ENCODE results near the gene CARD19. TPM values are rescaled to one million over a fixed set of nuclear protein-coding genes. Genes with fewer than 3 reads are reported as not detected.
A peak's percentile ranks its signal among the peaks of the same experiment; 100 is the strongest.

Gene CARD19
- total RNA-seq (2022) = 26.1 and 26.4 TPM in 2 replicates
- percentile 64 among the genes with signal in this experiment for Bru-seq, nascent RNA
- BruChase-seq, experiment 1, labeled RNA remaining after a 6-hour chase = percentile 48 among the genes with signal in this experiment
- BruChase-seq, experiment 2, labeled RNA remaining after a 2-hour chase = percentile 57 among the genes with signal in this experiment
- long read RNA-seq, transcript CARD19-207 (6 exons, 759 nt) = minor isoform, 8 of 65 reads
- long read RNA-seq, transcript CARD19-201 (6 exons, 855 nt) = major isoform, 40 of 65 reads
- long read RNA-seq, partial matches to known transcripts = 1 of 65 reads
- long read RNA-seq, other reads (novel, unspliced or antisense) = 10 of 65 reads

- Mint-ChIP-seq H3K27me3 (ENCODE audit: unreplicated experiment) (no peaks in the 10 kb centered on the region), H3K4me3 (ENCODE audit: low read depth, unreplicated experiment) (peak within 1 kb of the TSS; percentile 86), H3K9me3 (ENCODE audit: low read depth, unreplicated experiment) (peaks cover 1% of the 10 kb centered on the region), H3K27ac (ENCODE audit: unreplicated experiment) (peak within 1 kb of the TSS; percentile 86), H3K36me3 (ENCODE audit: insufficient read depth, unreplicated experiment) (peaks cover 32% of the 10 kb centered on the region), H3K4me1 (ENCODE audit: low read depth, unreplicated experiment) (peaks cover 47% of the 10 kb centered on the region)
- intact Hi-C loops (cut with micrococcal nuclease; ENCODE audit: unreplicated experiment) = loop anchor here (10.0 kb wide), 1 partner anchor 141 kb away; no protein-coding TSS in a partner anchor
- no TSS peak for BruUV-seq (replicated peaks)
- TF ChIP-seq, protein P1, sequence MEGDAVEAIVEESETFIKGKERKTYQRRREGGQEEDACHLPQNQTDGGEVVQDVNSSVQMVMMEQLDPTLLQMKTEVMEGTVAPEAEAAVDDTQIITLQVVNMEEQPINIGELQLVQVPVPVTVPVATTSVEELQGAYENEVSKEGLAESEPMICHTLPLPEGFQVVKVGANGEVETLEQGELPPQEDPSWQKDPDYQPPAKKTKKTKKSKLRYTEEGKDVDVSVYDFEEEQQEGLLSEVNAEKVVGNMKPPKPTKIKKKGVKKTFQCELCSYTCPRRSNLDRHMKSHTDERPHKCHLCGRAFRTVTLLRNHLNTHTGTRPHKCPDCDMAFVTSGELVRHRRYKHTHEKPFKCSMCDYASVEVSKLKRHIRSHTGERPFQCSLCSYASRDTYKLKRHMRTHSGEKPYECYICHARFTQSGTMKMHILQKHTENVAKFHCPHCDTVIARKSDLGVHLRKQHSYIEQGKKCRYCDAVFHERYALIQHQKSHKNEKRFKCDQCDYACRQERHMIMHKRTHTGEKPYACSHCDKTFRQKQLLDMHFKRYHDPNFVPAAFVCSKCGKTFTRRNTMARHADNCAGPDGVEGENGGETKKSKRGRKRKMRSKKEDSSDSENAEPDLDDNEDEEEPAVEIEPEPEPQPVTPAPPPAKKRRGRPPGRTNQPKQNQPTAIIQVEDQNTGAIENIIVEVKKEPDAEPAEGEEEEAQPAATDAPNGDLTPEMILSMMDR (IDR thresholded peaks at IDR 0.05; ENCODE audit: unreplicated experiment) = no peak
- DNase-seq = peak; percentile 61
- CTCF ChIA-PET = no interaction called here
These were observed at the start of gene CARD19 for GRCh38 chr9:93096131-93096802. Gene CARD19, plus strand, starts transcription at chr9:93096217. Its CDS starts 129 bp downstream, at chr9:93096346.

- no peaks in the 10 kb centered on the region for H3K9me3 Mint-ChIP-seq (ENCODE audit: low read depth, unreplicated experiment)
- H3K36me3 Mint-ChIP-seq (ENCODE audit: insufficient read depth, unreplicated experiment) = no peaks in the 10 kb centered on the region
- H3K27me3 Mint-ChIP-seq (ENCODE audit: unreplicated experiment) = peaks cover 21% of the 10 kb centered on the region
- TF ChIP-seq, protein P1 (IDR thresholded peaks at IDR 0.05; ENCODE audit: unreplicated experiment) = no peak
- CTCF ChIA-PET = no interaction called here
- no peak for DNase-seq
- no peaks in the 10 kb centered on the region for H3K4me1 Mint-ChIP-seq (ENCODE audit: low read depth, unreplicated experiment)
- H3K4me3 Mint-ChIP-seq (ENCODE audit: low read depth, unreplicated experiment) = no peak overlapping the region
- no TSS peak for BruUV-seq (replicated peaks)
- intact Hi-C loops (cut with micrococcal nuclease; ENCODE audit: unreplicated experiment) = no loop called here
- H3K27ac Mint-ChIP-seq (ENCODE audit: unreplicated experiment) = no peak overlapping the region
These were observed 47.2 kb upstream of the CARD19 start for GRCh38 chr9:93048566-93049448.

DNA sequence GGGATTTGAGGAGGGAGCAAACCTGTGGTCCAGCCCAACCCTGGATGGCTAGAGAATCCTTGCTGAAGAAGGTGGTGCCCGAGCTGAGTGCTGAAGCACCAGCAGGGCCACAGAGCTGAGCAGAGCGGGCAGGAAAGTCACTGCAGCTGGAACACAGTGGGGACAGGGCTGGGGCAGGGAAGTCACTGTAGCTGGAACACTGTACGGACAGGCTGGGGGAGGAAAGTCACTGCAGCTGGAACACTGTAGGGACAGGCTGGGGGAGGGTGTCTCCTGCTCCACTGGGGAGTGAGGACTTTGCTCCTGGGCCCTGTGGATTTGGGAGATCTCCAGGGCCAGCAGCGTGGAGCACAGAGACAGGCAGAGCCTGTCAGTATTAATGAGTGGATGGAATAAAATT, 46.5 kb upstream of the CARD19 start:
- intact Hi-C loops (cut with micrococcal nuclease; ENCODE audit: unreplicated experiment) = no loop called here
- no peak overlapping the region for H3K4me3 Mint-ChIP-seq (ENCODE audit: low read depth, unreplicated experiment)
- CTCF ChIA-PET = no interaction called here
- BruUV-seq (replicated peaks) = no TSS peak
- no peaks in the 10 kb centered on the region for H3K4me1 Mint-ChIP-seq (ENCODE audit: low read depth, unreplicated experiment)
- peaks cover 21% of the 10 kb centered on the region for H3K27me3 Mint-ChIP-seq (ENCODE audit: unreplicated experiment)
- H3K9me3 Mint-ChIP-seq (ENCODE audit: low read depth, unreplicated experiment) = no peaks in the 10 kb centered on the region
- TF ChIP-seq, protein P1 (IDR thresholded peaks at IDR 0.05; ENCODE audit: unreplicated experiment) = no peak
- no peak for DNase-seq
- no peaks in the 10 kb centered on the region for H3K36me3 Mint-ChIP-seq (ENCODE audit: insufficient read depth, unreplicated experiment)
- H3K27ac Mint-ChIP-seq (ENCODE audit: unreplicated experiment) = no peak overlapping the region

- TF ChIP-seq, protein P1 (IDR thresholded peaks at IDR 0.05; ENCODE audit: unreplicated experiment) = no peak
- BruUV-seq (replicated peaks) = no TSS peak
- Mint-ChIP-seq H3K36me3 (ENCODE audit: insufficient read depth, unreplicated experiment) (no peaks in the 10 kb centered on the region), H3K9me3 (ENCODE audit: low read depth, unreplicated experiment) (no peaks in the 10 kb centered on the region), H3K4me1 (ENCODE audit: low read depth, unreplicated experiment) (no peaks in the 10 kb centered on the region), H3K27me3 (ENCODE audit: unreplicated experiment) (peaks cover 21% of the 10 kb centered on the region), H3K4me3 (ENCODE audit: low read depth, unreplicated experiment) (no peak overlapping the region), H3K27ac (ENCODE audit: unreplicated experiment) (no peak overlapping the region)
- CTCF ChIA-PET = no interaction called here
- intact Hi-C loops (cut with micrococcal nuclease; ENCODE audit: unreplicated experiment) = no loop called here
- no peak for DNase-seq
These were observed 45.8 kb upstream of the CARD19 start for GRCh38 chr9:93050231-93050630.
